Progenitor cell of endocrine pancreas (in vitro differentiated cells): Measurements from ENCODE around the gene GDPD5. TPM values are rescaled to one million over a fixed set of nuclear protein-coding genes. Genes with fewer than 3 reads are reported as not detected.
A peak's percentile ranks its signal among the peaks of the same experiment; 100 is the strongest.

Experiments used
- DNase-seq: peaks from one replicate; pipeline ENCODE4 v3.0.0; 2021; ENCODE audit warnings: low spot score; ENCODE audit not compliant: unreplicated experiment
- H3K27ac Mint-ChIP-seq: 2 replicates; pipeline ENCODE4 v1.8.0; 2021; ENCODE audit warnings: mild to moderate bottlenecking, moderate library complexity, mixed read lengths
- H3K27me3 Mint-ChIP-seq: 2 replicates; pipeline ENCODE4 v1.8.0; 2021; ENCODE audit warnings: mixed read lengths
- H3K36me3 Mint-ChIP-seq: 2 replicates; pipeline ENCODE4 v1.8.0; 2022; ENCODE audit warnings: mixed read lengths; ENCODE audit not compliant: insufficient read depth
- H3K4me1 Mint-ChIP-seq: 2 replicates; pipeline ENCODE4 v1.8.0; 2021; ENCODE audit warnings: low read depth, mixed read lengths
- H3K4me3 Mint-ChIP-seq: 2 replicates; pipeline ENCODE4 v1.8.0; 2021; ENCODE audit warnings: low read depth, mild to moderate bottlenecking, moderate library complexity, mixed read lengths
- H3K9me3 Mint-ChIP-seq: 2 replicates; pipeline ENCODE4 v1.8.0; 2021; ENCODE audit warnings: low read depth, mixed read lengths
- total RNA-seq: library from RNA; stranded (reverse); gene quantifications from 2 replicates; pipeline ENCODE4 v1.2.1, GENCODE V29; 2021
- TF ChIP-seq, protein P1 (sequence below): fragments of 200-600 bp; sonication (generic); IDR thresholded peaks from one replicate; pipeline ENCODE4 v1.5.0; 2021; ENCODE audit warnings: antibody characterized with exemption, mild to moderate bottlenecking; ENCODE audit not compliant: unreplicated experiment

GDPD5 gene
- total RNA-seq, 1 donor from 2014 or later: 32.4 TPM

DNA sequence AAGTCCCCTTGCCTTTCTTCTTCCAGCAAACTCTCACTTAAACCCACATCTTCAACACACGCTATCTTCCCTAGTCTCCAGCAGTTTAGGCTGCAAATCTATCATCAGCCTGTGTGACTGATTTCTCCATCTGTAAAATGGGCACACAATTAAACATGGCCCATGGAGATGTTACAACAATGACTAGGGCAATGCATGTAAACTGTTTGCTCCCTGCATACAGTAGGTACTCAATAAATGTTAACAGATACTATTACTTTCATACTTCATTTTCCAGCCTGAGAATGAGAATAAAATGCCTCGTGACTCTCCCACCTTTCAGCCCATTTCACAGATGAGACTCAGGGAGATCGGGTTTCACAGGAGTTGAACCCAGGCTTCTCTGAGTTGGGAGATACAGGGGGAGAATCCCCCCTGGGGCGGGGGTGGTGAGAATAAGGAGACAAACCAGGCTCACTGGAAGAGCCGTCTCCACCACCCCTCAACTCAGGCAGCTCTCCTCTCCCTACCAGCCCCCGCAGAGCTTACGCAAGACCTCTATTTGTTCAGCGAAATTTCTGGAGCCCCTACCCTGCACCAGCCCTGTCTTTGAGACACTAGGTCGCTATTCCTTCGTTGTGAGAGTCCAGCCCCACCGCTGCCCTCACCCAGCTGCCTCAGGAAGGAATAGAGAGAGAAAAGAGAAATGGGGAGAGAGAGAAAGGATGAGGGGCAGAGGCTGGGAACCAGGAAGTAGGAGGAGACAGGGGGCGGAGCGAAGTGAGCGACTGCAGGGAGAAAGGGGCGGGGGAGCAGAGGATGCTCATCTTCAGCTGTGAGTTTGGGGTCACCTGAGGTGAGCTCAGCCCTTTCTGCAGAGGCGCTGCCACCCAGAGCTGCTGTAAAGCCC is 50.6 kb downstream of the GDPD5 start:
- no peaks in the 10 kb centered on the region for H3K36me3 Mint-ChIP-seq
- no peak overlapping the region for H3K4me3 Mint-ChIP-seq
- no peaks in the 10 kb centered on the region for H3K9me3 Mint-ChIP-seq
- peaks cover 4% of the 10 kb centered on the region for H3K4me1 Mint-ChIP-seq
- TF ChIP-seq, protein P1, sequence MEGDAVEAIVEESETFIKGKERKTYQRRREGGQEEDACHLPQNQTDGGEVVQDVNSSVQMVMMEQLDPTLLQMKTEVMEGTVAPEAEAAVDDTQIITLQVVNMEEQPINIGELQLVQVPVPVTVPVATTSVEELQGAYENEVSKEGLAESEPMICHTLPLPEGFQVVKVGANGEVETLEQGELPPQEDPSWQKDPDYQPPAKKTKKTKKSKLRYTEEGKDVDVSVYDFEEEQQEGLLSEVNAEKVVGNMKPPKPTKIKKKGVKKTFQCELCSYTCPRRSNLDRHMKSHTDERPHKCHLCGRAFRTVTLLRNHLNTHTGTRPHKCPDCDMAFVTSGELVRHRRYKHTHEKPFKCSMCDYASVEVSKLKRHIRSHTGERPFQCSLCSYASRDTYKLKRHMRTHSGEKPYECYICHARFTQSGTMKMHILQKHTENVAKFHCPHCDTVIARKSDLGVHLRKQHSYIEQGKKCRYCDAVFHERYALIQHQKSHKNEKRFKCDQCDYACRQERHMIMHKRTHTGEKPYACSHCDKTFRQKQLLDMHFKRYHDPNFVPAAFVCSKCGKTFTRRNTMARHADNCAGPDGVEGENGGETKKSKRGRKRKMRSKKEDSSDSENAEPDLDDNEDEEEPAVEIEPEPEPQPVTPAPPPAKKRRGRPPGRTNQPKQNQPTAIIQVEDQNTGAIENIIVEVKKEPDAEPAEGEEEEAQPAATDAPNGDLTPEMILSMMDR: no peak
- peak overlapping the region; percentile 58 for H3K27ac Mint-ChIP-seq
- H3K27me3 Mint-ChIP-seq: no peaks in the 10 kb centered on the region
- DNase-seq: no peak

DNA sequence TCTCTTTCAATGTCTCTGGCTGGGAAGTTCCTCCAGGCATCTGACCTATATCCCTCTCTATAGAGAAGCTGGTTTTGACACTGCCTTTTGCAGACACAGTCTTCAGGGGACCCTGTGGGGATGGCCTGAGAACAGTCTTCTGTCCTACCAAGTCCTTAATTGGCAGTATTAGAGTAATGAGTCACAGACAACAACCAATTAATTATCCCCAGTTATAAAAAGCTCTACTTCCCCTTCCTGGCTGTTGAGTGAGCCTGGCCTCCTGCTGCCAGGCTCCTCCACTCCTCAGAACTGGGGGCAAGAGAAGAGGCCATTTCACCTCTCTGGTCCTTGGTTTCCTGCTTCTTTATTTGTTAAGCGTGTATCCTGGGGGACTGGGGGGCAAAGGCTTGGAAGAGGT is 51.5 kb downstream of the GDPD5 start:
- TF ChIP-seq, protein P1: no peak
- no peak overlapping the region for H3K4me3 Mint-ChIP-seq
- H3K36me3 Mint-ChIP-seq: no peaks in the 10 kb centered on the region
- peaks cover 2% of the 10 kb centered on the region for H3K27me3 Mint-ChIP-seq
- H3K4me1 Mint-ChIP-seq: peaks cover 4% of the 10 kb centered on the region
- H3K27ac Mint-ChIP-seq: no peak overlapping the region
- DNase-seq: no peak
- H3K9me3 Mint-ChIP-seq: no peaks in the 10 kb centered on the region

DNA sequence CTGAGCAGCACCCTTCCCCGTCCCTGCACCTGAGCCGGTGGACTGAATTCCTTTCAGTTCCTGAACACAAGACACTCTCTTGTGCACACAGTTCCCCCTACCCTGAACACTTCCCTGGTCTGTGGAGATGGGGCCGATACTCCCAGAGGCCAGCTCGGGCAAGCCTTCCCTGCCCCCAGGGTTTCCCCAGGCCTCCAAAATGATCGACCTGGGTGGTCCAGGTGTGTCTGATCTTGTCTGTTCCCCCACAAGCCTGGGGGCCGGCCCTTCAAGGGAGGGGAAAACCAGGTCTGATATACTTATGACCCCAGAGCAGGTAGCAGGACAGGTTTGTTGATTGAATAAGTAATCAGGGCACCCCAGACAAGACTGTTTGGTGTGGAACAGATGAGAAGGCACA is 52.1 kb downstream of the GDPD5 start:
- DNase-seq: no peak
- Mint-ChIP-seq H3K4me3 (no peak overlapping the region), H3K4me1 (peaks cover 5% of the 10 kb centered on the region), H3K27ac (no peak overlapping the region), H3K36me3 (no peaks in the 10 kb centered on the region), H3K27me3 (peaks cover 2% of the 10 kb centered on the region), H3K9me3 (no peaks in the 10 kb centered on the region)
- TF ChIP-seq, protein P1: no peak

GRCh38 chr11:75472081-75472732 is 53.5 kb downstream of the GDPD5 start:
- DNase-seq: no peak
- Mint-ChIP-seq H3K9me3 (no peaks in the 10 kb centered on the region), H3K4me3 (no peak overlapping the region), H3K36me3 (no peaks in the 10 kb centered on the region), H3K27ac (no peak overlapping the region), H3K27me3 (peaks cover 2% of the 10 kb centered on the region), H3K4me1 (peaks cover 5% of the 10 kb centered on the region)
- TF ChIP-seq, protein P1: no peak

DNA sequence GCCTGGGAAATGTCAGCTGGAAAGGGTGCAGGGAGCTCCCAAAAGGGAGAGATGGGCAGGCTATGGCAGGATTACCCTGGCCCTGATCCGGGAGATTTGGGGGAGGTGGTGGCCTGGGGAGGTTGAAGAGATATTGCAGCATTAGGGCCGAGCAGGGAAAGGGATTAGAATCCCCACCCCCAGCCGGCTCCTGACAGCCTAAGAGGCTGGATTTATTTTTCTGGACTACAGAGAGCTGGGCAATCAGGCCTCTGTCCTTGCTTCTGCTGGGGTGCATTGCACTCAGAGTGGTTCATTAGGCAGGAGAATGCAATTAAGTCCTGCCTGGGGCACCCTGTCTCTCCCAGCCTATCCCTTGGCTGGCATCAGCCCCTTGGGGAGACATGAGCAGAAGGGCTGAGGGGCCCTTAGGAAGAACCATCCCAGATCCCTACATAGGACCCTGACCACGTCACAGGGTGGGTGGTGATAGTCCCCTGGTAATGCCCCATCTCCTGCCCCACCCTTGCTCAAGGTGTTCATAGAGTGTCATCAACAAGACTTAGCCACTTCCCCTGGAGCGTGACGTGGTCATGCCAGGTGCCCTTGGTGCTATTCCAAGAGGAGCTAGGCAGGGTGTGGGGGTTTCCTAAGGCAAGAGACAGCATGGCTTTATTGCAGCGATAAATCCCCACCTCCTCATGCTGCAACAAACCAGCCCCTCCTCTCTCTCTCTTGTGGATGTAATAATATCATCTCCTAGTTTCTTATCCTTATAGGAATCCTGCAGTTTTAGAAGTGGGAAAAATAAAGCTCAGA is 54.4 kb downstream of the GDPD5 start:
- H3K9me3 Mint-ChIP-seq: no peaks in the 10 kb centered on the region
- TF ChIP-seq, protein P1: no peak
- H3K27me3 Mint-ChIP-seq: peaks cover 2% of the 10 kb centered on the region
- no peaks in the 10 kb centered on the region for H3K36me3 Mint-ChIP-seq
- no peak overlapping the region for H3K27ac Mint-ChIP-seq
- no peak overlapping the region for H3K4me3 Mint-ChIP-seq
- no peak for DNase-seq
- peaks cover 4% of the 10 kb centered on the region for H3K4me1 Mint-ChIP-seq
